ENCODE data around the gene DLGAP1.

GRCh38 chr18:4241090-4241617 lies 214.0 kb downstream of the DLGAP1 start:
- no peak for TF ChIP-seq POLR2A (IDR thresholded peaks at IDR 0.05; ENCODE audit: low read depth)
- TF ChIP-seq, protein P1, sequence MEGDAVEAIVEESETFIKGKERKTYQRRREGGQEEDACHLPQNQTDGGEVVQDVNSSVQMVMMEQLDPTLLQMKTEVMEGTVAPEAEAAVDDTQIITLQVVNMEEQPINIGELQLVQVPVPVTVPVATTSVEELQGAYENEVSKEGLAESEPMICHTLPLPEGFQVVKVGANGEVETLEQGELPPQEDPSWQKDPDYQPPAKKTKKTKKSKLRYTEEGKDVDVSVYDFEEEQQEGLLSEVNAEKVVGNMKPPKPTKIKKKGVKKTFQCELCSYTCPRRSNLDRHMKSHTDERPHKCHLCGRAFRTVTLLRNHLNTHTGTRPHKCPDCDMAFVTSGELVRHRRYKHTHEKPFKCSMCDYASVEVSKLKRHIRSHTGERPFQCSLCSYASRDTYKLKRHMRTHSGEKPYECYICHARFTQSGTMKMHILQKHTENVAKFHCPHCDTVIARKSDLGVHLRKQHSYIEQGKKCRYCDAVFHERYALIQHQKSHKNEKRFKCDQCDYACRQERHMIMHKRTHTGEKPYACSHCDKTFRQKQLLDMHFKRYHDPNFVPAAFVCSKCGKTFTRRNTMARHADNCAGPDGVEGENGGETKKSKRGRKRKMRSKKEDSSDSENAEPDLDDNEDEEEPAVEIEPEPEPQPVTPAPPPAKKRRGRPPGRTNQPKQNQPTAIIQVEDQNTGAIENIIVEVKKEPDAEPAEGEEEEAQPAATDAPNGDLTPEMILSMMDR (IDR thresholded peaks at IDR 0.05): no peak
